Caki2 (cell line): ENCODE data around the gene TICAM2. TPM values are rescaled to one million over a fixed set of nuclear protein-coding genes. Genes with fewer than 3 reads are reported as not detected.
"Not testable (repeated sequence)": the region's sequence is repeated elsewhere in the genome, so short reads cannot be mapped to it uniquely, and the experiment has no call there.

Experiments used
- DNase-seq: peaks from one replicate; pipeline ENCODE4 v3.0.0-alpha.2; 2015; ENCODE audit warnings: low read depth
- in situ Hi-C: cut with HindIII; loops from 2 replicates; pipeline ENCODE4 v1.10.0; 2016; ENCODE audit warnings: low sequenced_read_pairs, low pct_unique_long_range_greater_than_20kb, mixed read lengths
- total RNA-seq: library from RNA; depleted of rRNA; stranded (reverse); fragments of >200 nt; shearing (Covaris generic); gene quantifications from 2 replicates; pipeline ENCODE4 v1.2.3, GENCODE V29; 2014; ENCODE audit warnings: low replicate concordance; rRNA removed

Gene TICAM2
- total RNA-seq, result 0.72 TPM in 1 of 2 replicates, not detected in the other

GRCh38 chr5:115601701-115602590 is at the start of gene TICAM2:
Gene TICAM2, minus strand, starts transcription at chr5:115602479. Its CDS starts 21,223 bp downstream, at chr5:115581256.
- in situ Hi-C loops, result no loop called here
- DNase-seq, result peak; percentile 53

GRCh38 chr5:115649541-115649940 is 47.3 kb upstream of the TICAM2 start:
- no peak for DNase-seq
- in situ Hi-C loops, result no loop called here

GRCh38 chr5:115648056-115648455 is 45.8 kb upstream of the TICAM2 start:
- in situ Hi-C loops, result no loop called here
- no peak for DNase-seq

- in situ Hi-C loops, DNase-seq: not testable (repeated sequence)
Observed at GRCh38 chr5:115645386-115645785, 43.1 kb upstream of the TICAM2 start.

- no peak for DNase-seq
- in situ Hi-C loops, result no loop called here
Observed at GRCh38 chr5:115644046-115644445, 41.8 kb upstream of the TICAM2 start.

- in situ Hi-C loops, result no loop called here
- DNase-seq, result no peak
Observed at GRCh38 chr5:115641948-115642347, 39.7 kb upstream of the TICAM2 start.

GRCh38 chr5:115640274-115640673 is 38.0 kb upstream of the TICAM2 start:
- in situ Hi-C loops, result no loop called here

GRCh38 chr5:115639377-115639776 is 37.1 kb upstream of the TICAM2 start:
- DNase-seq, result no peak
- in situ Hi-C loops, result no loop called here

More at GRCh38 chr5:115640274-115640673, 38.0 kb upstream of the TICAM2 start:
- DNase-seq, result no peak

- no peak for DNase-seq
- in situ Hi-C loops, result no loop called here
Observed at GRCh38 chr5:115637507-115637906, 35.2 kb upstream of the TICAM2 start.

GRCh38 chr5:115636008-115636407 is 33.7 kb upstream of the TICAM2 start:
- no peak for DNase-seq
- in situ Hi-C loops, result no loop called here

GRCh38 chr5:115634343-115635132 is 32.3 kb upstream of the TICAM2 start:
- peak; percentile 55 for DNase-seq
- in situ Hi-C loops, result no loop called here

GRCh38 chr5:115629903-115630302 is 27.6 kb upstream of the TICAM2 start:
- no peak for DNase-seq
- in situ Hi-C loops, result no loop called here

- no peak for DNase-seq
- in situ Hi-C loops, result no loop called here
Observed at GRCh38 chr5:115627295-115627865, 25.1 kb upstream of the TICAM2 start.

GRCh38 chr5:115626445-115626823 is 24.2 kb upstream of the TICAM2 start:
- in situ Hi-C loops, result no loop called here
- no peak for DNase-seq

- in situ Hi-C loops, result no loop called here
- peak; percentile 98 for DNase-seq
Observed at GRCh38 chr5:115625579-115626444, 23.5 kb upstream of the TICAM2 start, which contains the start of gene TMED7. Gene TMED7, minus strand, starts transcription at chr5:115626036. Its CDS starts 244 bp downstream, at chr5:115625792.

GRCh38 chr5:115624994-115625393 is 22.7 kb upstream of the TICAM2 start:
- in situ Hi-C loops, result no loop called here
- DNase-seq, result peak; percentile 4

GRCh38 chr5:115623658-115624057 is 21.4 kb upstream of the TICAM2 start:
- in situ Hi-C loops, result no loop called here
- DNase-seq, result no peak

GRCh38 chr5:115621365-115621900 is 19.2 kb upstream of the TICAM2 start:
- DNase-seq, result no peak
- in situ Hi-C loops, result no loop called here
